Liver (tissue), 9 donors: ENCODE results near the gene POU3F3. TPM values are rescaled to one million over a fixed set of nuclear protein-coding genes. Genes with fewer than 3 reads are reported as not detected.

ENCODE experiments used
- DNase-seq: peaks from one replicate; pipeline ENCODE4 v3.0.0-alpha.2; 2017; ENCODE audit warnings: low spot score
- H3K27ac ChIP-seq, 2 donors: one replicate each; pipeline ENCODE4 v1.7.0; 2013; ENCODE audit warnings: inconsistent platforms in 2 of 2, low read length in 2 of 2, control low read depth in 1 of 2, low read depth in 1 of 2, mild to moderate bottlenecking in 1 of 2
- H3K27me3 ChIP-seq, 4 donors: one replicate each; pipeline versions ENCODE4 v1.6.1 to v1.7.0; 2013; ENCODE audit warnings: low read length in 3 of 4, inconsistent platforms in 1 of 4, mild to moderate bottlenecking in 1 of 4, moderate library complexity in 1 of 4; ENCODE audit not compliant: control insufficient read depth in 4 of 4, insufficient read depth in 4 of 4
- H3K36me3 ChIP-seq, 4 donors: one replicate each; pipeline versions ENCODE4 v1.6.1 to v1.7.0; 2013; ENCODE audit warnings: low read length in 3 of 4, mild to moderate bottlenecking in 3 of 4, low read depth in 1 of 4, moderate library complexity in 1 of 4; ENCODE audit not compliant: control insufficient read depth in 4 of 4, insufficient read depth in 3 of 4
- H3K4me1 ChIP-seq, 4 donors: one replicate each; pipeline versions ENCODE4 v1.6.1 to v1.7.0; 2013; ENCODE audit warnings: low read length in 3 of 4, mild to moderate bottlenecking in 3 of 4, moderate library complexity in 1 of 4; ENCODE audit not compliant: control insufficient read depth in 4 of 4, insufficient read depth in 4 of 4
- H3K4me3 ChIP-seq, 3 donors: one replicate each; pipeline versions ENCODE4 v1.6.1 to v1.7.0; 2013; ENCODE audit warnings: low read length in 3 of 3, control low read depth in 1 of 3, low read depth in 1 of 3, mild to moderate bottlenecking in 1 of 3
- H3K9ac ChIP-seq, 2 donors: one replicate each; pipeline ENCODE4 v1.7.0; 2013; ENCODE audit warnings: low read length in 2 of 2, mild to moderate bottlenecking in 2 of 2, moderate library complexity in 2 of 2, control low read depth in 1 of 2, low read depth in 1 of 2
- H3K9me3 ChIP-seq, 4 donors: one replicate each; pipeline versions ENCODE4 v1.6.1 to v1.7.0; 2013; ENCODE audit warnings: low read length in 3 of 4; ENCODE audit not compliant: control insufficient read depth in 4 of 4
- ATF3 ChIP-seq: IDR thresholded peaks from 2 replicates; pipeline ENCODE4 v1.6.1; 2016; ENCODE audit warnings: antibody characterized with exemption
- CTCF ChIP-seq: fragments of 150-350 bp; IDR thresholded peaks from 2 replicates; pipeline ENCODE4 v1.5.1; 2017; ENCODE audit warnings: improper control_type of control experiment, low read depth, low read length; ENCODE audit not compliant: missing input control
- EGR1 ChIP-seq, 2 donors: IDR thresholded peaks; 2 replicates each; pipeline ENCODE4 v1.6.1; 2016 to 2018; ENCODE audit warnings: antibody characterized with exemption in 2 of 2, low read depth in 2 of 2
- FOXA2 ChIP-seq: IDR thresholded peaks from 2 replicates; pipeline ENCODE4 v1.6.1; 2016; ENCODE audit warnings: antibody characterized with exemption
- GABPA ChIP-seq, 2 donors: IDR thresholded peaks in 1 of 2; conservative IDR thresholded peaks in 1 of 2; 2 replicates each; pipeline ENCODE4 v1.6.1; 2016; ENCODE audit warnings: antibody characterized with exemption in 2 of 2, mild to moderate bottlenecking in 1 of 2, moderate library complexity in 1 of 2
- HNF4A ChIP-seq, 2 donors: conservative IDR thresholded peaks; 2 replicates each; pipeline ENCODE4 v1.6.1; 2016; ENCODE audit warnings: antibody characterized with exemption in 2 of 2, mild to moderate bottlenecking in 2 of 2
- JUND ChIP-seq, 2 donors: IDR thresholded peaks; 2 replicates each; pipeline ENCODE4 v1.6.1; 2016; ENCODE audit warnings: antibody characterized with exemption in 2 of 2
- MAX ChIP-seq: IDR thresholded peaks from 2 replicates; pipeline ENCODE4 v1.6.1; 2016; ENCODE audit warnings: antibody characterized with exemption
- NR2F2 ChIP-seq: IDR thresholded peaks from 2 replicates; pipeline ENCODE4 v1.6.1; 2016; ENCODE audit warnings: antibody characterized with exemption
- RAD21 ChIP-seq, 2 donors: IDR thresholded peaks; 2 replicates each; pipeline ENCODE4 v1.6.1; 2016; ENCODE audit warnings: antibody characterized with exemption in 2 of 2, mild to moderate bottlenecking in 2 of 2
- REST ChIP-seq: IDR thresholded peaks from 2 replicates; pipeline ENCODE4 v1.6.1; 2016; ENCODE audit warnings: antibody characterized with exemption, mild to moderate bottlenecking
- RXRA ChIP-seq, 2 donors: IDR thresholded peaks; 2 replicates each; pipeline ENCODE4 v1.6.1; 2017 to 2018; ENCODE audit warnings: antibody characterized with exemption in 2 of 2, mild to moderate bottlenecking in 1 of 2
- SP1 ChIP-seq: IDR thresholded peaks from 2 replicates; pipeline ENCODE4 v1.6.1; 2018; ENCODE audit warnings: antibody characterized with exemption, mild to moderate bottlenecking
- YY1 ChIP-seq: IDR thresholded peaks from 2 replicates; pipeline ENCODE4 v1.6.1; 2016; ENCODE audit warnings: antibody characterized with exemption, mild to moderate bottlenecking
- ZBTB33 ChIP-seq: IDR thresholded peaks from 2 replicates; pipeline ENCODE4 v1.6.1; 2016; ENCODE audit warnings: antibody characterized with exemption
- WGBS: extraction: QIAGEN DNeasy Blood & Tissue Kit; methylation state at CpG from one replicate; pipeline ENCODE4 v1.1.7; 2013; 5-methylcytosine and 5-hydroxymethylcytosine counted together
- polyA plus RNA-seq, 2 donors: library from polyadenylated mRNA; stranded (reverse) in 1 of 2; unstranded in 1 of 2; fragments of 200-250 nt in 1 of 2; fragments of >200 nt in 1 of 2; fragmentation: Nextera tagmentation in 1 of 2; extraction: Ambion mirVana in 1 of 2; gene quantifications; one replicate each; pipeline versions ENCODE4 v1.2.1 to v1.2.3, GENCODE V29; 2013 to 2015
- total RNA-seq, 2 donors: library from RNA; depleted of rRNA; stranded (reverse); fragments of >200 nt; gene quantifications; one replicate each; pipeline ENCODE4 v1.2.3, GENCODE V29; 2014
- donor health status: healthy.
- donor health status: healthy.
- donor health status: healthy.
- donor health status: healthy.
- donor health status: healthy.

Gene POU3F3
- total and polyA plus RNA-seq, 4 donors, result not detected

- TF ChIP-seq REST, result no peak
- TF ChIP-seq ZBTB33, result no peak
- TF ChIP-seq GABPA (IDR thresholded peaks at IDR 0.05 in 1 of 2, conservative IDR thresholded peaks at IDR 0.05 in 1 of 2), result no peak
- TF ChIP-seq CTCF, result no peak
- TF ChIP-seq FOXA2, result no peak
- no peak for TF ChIP-seq ATF3
- no peak for TF ChIP-seq SP1
- TF ChIP-seq RXRA (IDR thresholded peaks at IDR 0.05), result no peak
- no peak for TF ChIP-seq EGR1 (IDR thresholded peaks at IDR 0.05; ENCODE audit: low read depth in 2 of 2)
- H3K9ac ChIP-seq, result no peak overlapping the region
- WGBS, result 60% methylated on average over 8 of the region's 8 CpGs
- H3K9me3 ChIP-seq, result no peaks in the 10 kb centered on the region
- H3K27me3 ChIP-seq, result no peaks in the 10 kb centered on the region
- H3K27ac ChIP-seq, result no peak overlapping the region
- H3K4me3 ChIP-seq, result no peak overlapping the region
- H3K4me1 ChIP-seq, result no peaks in the 10 kb centered on the region
- H3K36me3 ChIP-seq, result no peaks in the 10 kb centered on the region
- no peak for DNase-seq
Measured at GRCh38 chr2:104889291-104889959, 35.5 kb downstream of the POU3F3 start.

- Histone ChIP-seq H3K27ac (no peak overlapping the region), H3K4me3 (no peak overlapping the region), H3K36me3 (no peaks in the 10 kb centered on the region), H3K9ac (no peak overlapping the region), H3K27me3 (no peaks in the 10 kb centered on the region), H3K9me3 (no peaks in the 10 kb centered on the region), H3K4me1 (no peaks in the 10 kb centered on the region)
- no peak for DNase-seq
- WGBS, result 72% methylated on average over 15 of the region's 15 CpGs
- no peak for TF ChIP-seq ATF3
- TF ChIP-seq CTCF, result no peak
- TF ChIP-seq HNF4A (conservative IDR thresholded peaks at IDR 0.05), result no peak
- no peak for TF ChIP-seq RXRA (IDR thresholded peaks at IDR 0.05)
- TF ChIP-seq JUND (IDR thresholded peaks at IDR 0.05), result no peak
- TF ChIP-seq FOXA2, result no peak
- no peak for TF ChIP-seq MAX
- TF ChIP-seq YY1, result no peak
- TF ChIP-seq GABPA (IDR thresholded peaks at IDR 0.05 in 1 of 2, conservative IDR thresholded peaks at IDR 0.05 in 1 of 2), result no peak
- no peak for TF ChIP-seq RAD21 (IDR thresholded peaks at IDR 0.05)
- TF ChIP-seq NR2F2, result no peak
- no peak for TF ChIP-seq SP1
- TF ChIP-seq REST, result no peak
Measured at GRCh38 chr2:104889960-104890684, 36.2 kb downstream of the POU3F3 start.
